Measurements from ENCODE around the gene MAP1A.
A peak's percentile ranks its signal among the peaks of the same experiment; 100 is the strongest.

Gene MAP1A

DNA sequence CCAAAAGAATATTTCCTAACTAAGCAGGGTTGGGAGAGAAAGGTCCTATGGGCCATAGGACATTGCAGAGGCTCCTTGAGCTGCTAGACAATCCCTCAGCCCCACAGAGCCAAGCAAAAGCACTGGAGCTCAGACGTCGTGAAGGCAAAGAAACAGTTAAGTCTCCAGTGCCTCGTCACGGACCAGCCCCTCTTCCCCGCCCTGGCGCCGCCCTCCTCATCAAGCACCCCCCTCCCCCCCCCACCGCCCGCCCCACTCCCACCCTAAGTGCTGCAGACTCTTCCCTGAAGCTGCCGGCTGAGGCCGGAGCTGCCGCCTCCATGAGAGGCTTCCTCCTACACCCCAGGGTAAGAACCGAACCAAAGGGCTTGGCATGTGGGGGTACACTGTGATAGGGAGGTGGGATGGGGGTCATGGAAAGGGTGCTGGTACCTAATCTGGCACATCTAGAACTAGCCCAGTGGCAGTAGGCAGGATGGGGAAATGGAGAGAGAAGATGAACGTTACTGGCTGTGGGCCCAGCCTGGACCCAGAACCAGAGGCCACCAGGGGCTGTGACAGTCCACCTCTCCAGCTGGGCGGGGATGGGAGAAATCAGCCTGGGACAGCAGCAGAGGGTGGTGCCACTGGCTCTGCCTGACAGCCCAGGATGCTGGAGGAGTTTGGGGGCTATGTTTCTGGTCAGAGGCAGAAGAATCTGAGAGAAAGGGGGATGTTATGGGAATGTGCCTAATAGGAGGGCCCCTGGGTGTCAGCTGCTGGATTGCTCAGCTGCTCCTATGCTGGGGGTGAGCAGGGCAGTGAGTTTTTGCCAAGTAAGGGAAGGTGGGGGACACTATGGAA is at the start of gene MAP1A:
Gene MAP1A, plus strand, starts transcription at position 255 of the 843 bp plus-strand sequence. CDS start 3,866 bp downstream, outside the sequence.
- no peak for DNase-seq (ENCODE audit: low read depth in 3 of 3)

DNA sequence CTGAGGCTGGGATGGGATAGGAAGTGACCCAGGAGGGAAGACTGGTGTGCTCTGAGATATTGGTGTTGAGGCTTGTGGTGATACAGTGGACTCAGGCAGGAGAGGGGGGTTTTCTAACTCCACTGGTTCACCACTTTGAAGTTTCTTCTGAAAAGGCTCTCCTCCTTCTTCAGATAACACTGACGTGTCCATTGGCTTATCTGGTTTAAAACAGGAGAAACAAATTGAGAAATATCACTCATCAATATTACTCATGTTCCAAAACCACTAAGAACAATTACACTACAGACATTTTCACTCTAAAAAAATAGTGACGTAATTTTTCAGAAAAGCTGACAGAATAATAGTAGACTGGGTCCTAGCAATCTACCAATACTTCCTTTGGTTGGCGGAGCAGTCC is 47.5 kb upstream of the MAP1A start:
- DNase-seq (ENCODE audit: low read depth in 3 of 3), result no peak

GRCh38 chr15:43471975-43472374 is 45.4 kb upstream of the MAP1A start:
- no peak for DNase-seq (ENCODE audit: low read depth in 3 of 3)

DNA sequence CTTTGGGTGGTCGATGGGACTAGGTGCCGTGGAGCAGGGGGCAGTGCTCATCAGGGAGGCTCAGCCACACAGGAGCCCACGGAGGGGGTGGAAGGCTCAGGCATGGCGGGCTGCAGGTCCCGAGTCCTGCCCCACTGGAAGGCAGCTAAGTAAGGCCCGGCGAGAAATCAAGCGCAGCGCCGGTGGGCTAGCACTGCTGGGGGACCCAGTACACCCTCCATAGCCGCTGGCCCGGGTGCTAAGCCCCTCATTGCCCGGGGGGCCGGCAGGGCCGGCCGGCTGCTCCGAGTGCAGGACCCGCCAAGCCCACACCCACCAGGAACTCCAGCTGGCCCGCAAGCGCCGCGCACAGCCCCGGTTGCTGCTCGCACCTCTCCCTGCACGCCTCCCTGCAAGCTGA is 43.5 kb upstream of the MAP1A start:
- DNase-seq (ENCODE audit: low read depth in 3 of 3), result no peak

DNA sequence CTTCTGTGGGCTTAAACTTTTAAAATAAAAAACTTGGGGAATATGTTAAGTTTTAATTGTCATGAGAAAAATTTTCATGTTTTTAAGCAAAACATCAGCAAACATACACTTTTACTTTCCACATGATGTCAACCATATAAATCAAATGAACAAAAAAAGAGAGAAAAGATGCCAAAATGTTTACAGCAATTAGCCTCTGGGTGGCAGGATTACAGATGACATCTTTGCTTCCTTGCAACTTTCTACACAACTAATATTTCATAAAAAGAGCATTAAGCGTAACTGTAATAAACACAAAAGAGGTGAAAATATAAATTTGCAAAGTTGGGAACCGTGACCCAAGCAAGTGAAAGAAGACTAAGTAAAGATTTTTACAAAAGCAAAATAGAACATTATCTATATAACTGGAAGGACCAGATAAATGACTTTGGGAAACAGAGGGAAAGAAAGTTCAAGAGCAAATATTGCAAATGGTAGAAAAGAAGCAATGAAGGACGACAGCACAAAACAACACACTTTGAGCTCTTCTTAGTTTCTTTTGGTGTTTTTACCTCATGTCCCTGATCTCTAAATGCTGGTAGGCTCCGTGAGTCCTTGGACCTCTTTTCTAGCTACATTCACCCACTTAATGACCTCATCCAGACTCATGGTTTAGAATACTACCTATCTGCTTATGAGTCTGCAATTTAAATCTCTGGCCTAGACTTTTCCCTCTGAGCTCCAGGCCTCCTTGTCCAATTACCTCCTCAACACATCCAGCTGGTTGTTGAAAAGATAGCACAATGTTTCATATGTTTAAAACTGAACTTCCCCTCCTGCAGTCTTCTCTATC is 33.9 kb upstream of the MAP1A start:
- DNase-seq (ENCODE audit: low read depth in 3 of 3), result no peak

DNA sequence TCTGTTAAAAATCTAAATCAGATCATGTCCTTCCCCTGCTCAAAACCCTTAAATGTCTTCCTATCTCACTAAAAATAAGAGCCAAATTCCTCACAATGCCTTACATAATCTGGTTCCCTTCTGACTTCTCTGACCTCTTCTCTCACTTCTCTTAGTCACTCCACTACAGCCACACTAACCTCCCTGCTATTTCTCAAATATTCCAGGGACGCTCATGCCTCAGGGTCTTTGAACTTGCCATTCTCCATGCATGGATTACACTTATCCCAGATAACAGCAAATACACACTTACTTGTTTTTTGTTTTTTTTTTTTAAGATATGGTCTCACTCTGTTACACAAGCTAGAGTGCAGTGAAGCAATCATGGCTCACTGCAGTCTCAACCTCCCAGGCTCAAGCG is 33.0 kb upstream of the MAP1A start:
- DNase-seq (ENCODE audit: low read depth in 3 of 3), result no peak

DNA sequence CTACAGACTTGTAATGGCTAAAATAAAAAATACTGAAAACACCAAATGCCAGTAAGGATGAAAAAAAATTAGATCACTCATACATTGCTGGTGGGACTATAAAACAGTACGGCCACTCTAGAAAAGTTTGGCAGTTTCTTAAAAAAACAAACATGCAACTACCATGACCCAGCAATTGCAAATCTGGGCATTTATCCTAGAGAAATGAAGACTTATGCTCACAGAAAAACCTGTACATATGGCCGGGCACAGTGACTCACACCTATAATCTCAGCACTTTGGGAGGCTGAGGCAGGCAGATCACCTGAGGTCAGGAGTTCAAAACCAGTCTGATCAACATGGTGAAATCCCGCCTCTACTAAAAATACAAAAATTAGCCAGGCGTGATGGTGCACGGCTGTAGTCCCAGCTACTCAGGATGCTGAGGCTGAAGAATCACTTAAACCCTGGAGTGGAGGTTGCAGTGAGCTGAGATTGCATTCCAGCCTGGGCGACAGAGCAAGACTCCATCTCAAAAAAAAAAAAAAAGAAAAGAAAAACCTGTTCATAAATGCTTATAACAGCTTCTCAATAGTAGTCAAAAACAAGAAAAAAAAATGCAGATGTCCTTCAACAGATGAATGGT is 30.0 kb upstream of the MAP1A start:
- DNase-seq (ENCODE audit: low read depth in 3 of 3), result no peak

DNA sequence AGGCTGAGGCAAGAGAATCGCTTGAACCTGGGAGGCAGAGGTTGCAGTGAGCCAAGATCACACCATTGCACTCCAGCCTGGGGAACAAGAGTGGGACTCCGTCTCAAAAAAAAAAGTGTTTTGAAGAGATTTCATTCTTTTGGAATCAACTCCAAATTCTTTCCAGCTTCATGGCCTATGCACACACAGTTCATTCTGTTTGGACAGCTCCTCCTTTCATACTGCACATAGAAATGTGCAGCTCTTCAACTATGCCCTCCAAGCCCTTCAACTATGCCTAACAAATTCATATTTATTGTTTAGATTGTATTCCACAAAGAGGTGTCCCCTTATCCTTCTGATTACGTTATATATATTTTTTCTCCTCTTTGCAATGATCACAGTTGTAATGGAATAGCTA is 28.6 kb upstream of the MAP1A start:
- DNase-seq (ENCODE audit: low read depth in 3 of 3), result no peak

DNA sequence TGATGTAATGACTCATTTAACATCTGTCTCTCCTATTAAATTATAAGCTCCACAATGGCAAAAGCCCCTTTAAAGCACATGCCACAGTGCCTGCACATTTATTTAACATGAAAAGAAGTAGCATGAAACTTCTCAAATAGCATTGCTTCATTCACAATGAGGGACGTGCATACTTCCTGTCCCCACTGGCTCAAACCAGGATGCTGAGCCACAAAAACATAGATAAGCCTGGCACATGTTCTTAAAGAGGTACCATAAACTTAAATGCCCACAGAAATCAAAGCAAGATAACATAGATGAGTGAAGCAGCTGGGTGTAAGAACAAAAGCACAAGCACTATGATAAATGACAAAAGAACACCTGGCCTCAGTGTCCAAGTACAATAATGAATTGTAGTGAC is 28.2 kb upstream of the MAP1A start:
- no peak for DNase-seq (ENCODE audit: low read depth in 3 of 3)

- DNase-seq (ENCODE audit: low read depth in 3 of 3), result no peak
Measured at GRCh38 chr15:43492266-43492665, 25.1 kb upstream of the MAP1A start.

GRCh38 chr15:43492673-43493601 is 24.5 kb upstream of the MAP1A start, which contains the start of gene TP53BP1:
TP53BP1 (minus strand) TSS chr15:43493156; CDS start chr15:43493043, 113 bp downstream.
- DNase-seq (ENCODE audit: low read depth in 3 of 3), result peak; percentile 89 to 95 (median 92)

GRCh38 chr15:43493703-43494472 is 23.5 kb upstream of the MAP1A start:
- DNase-seq (ENCODE audit: low read depth in 3 of 3), result no peak

GRCh38 chr15:43498990-43499389 is 18.4 kb upstream of the MAP1A start:
- no peak for DNase-seq (ENCODE audit: low read depth in 3 of 3)

GRCh38 chr15:43499635-43500034 is 17.8 kb upstream of the MAP1A start:
- DNase-seq (ENCODE audit: low read depth in 3 of 3), result no peak

DNA sequence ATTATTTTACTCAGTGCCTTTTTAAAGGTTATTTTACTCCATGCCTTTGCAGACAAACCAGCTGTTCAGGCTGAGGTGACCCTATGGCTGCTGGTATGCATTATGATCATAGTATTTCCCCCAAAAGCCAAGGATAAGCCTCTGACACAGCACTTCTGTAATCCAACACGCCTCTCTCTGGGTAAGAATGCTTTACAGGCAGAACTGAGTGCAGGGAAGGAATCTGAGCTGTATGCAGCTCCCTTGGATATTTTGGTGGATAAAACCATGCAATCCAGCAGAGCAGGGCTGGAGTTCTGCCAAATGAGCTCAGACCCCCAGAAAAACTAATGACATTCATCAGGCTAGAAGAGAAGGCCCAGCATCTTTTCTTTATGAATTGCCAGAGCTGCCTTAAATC is 11.7 kb upstream of the MAP1A start:
- DNase-seq (ENCODE audit: low read depth in 3 of 3), result no peak

GRCh38 chr15:43508421-43508820 is 9.0 kb upstream of the MAP1A start:
- DNase-seq (ENCODE audit: low read depth in 3 of 3), result no peak

DNA sequence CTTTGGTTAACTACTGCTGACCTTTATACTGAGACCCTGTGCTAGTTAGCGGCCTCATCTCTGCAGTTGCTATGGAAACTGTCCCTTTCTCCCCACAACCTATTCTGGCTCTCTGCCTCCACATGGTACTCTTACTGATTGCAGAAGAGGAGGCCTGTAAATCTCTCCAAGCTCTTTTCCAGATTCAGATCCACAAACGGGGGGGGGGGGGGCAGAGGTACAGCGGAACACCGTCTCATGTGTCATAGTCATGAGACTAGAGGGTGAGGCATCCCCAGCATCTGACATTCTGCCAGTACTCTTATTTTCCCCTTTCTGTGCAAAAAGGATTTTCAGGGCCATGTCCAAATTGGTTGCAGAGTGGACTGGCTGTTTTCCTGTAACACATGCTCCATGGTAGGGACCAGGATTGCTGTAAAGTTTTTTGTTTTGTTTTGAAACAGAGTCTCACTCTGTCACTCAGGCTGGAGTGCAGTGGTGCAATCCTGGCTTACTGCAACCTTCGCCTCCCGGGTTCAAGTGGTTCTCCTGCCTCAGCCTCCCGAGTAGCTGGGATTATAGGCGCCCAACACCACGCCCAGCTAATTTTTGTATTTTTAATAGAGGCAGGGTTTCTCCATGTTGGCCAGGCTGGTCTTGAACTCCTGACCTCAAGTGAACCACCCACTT is 8.3 kb upstream of the MAP1A start:
- no peak for DNase-seq (ENCODE audit: low read depth in 3 of 3)

- DNase-seq (ENCODE audit: low read depth in 3 of 3), result no peak
Measured at GRCh38 chr15:43509660-43510199, 7.7 kb upstream of the MAP1A start.

DNA sequence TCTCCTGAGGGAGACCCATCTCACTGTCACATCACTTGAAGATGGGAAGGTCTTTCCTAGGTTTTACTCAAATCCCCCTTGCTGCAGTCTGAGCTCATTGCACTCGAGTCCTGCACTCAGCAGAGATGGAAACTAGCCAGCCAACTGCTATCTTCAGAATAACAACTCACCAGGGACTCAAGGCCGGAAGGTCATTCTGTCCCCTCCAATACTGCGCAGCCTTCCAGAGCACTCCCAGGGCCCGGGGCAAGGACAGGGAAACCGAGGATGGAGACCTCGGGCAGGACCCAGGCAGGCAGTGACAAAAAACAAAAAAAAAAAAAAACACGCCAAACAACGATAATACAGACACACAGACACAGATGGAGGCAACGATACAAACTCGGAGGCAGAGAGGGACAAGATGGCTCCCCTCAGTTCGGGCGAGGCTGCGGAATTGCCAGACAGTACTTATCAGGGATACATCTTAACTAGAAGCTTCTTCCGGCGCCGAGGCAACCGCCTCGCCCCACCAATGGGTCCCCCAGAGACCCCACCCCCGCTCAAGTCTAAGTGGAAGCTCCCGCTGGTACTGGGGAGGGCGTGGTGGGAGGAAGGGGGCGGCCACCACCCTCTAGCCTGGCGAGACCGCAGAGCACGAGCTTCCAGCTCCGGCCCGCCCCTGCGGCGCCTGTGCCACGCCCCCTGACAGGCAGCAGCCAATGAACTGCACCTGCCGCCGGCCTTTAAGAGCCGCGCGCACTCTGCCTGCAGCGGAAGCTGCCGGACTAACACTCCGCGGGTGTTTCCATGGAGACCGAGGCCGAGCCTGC is 7.0 kb upstream of the MAP1A start:
- peak; percentile 90 to 97 (median 93) for DNase-seq (ENCODE audit: low read depth in 3 of 3)

Data from stimulated activated CD4-positive, alpha-beta T cell treated with anti-CD3 and anti-CD28 coated beads, TNF-alpha, amount 100 ng/mL, for 24 hours (primary cell).